OCI-LY7 (cell line): ENCODE results near the gene ITPRIP. TPM values are rescaled to one million over a fixed set of nuclear protein-coding genes. Genes with fewer than 3 reads are reported as not detected.

ENCODE experiments used
- BruUV-seq: library from RNA; stranded (reverse); fragments of 400-500 nt; replicated peaks from 2 replicates; lab custom pipeline; 2021; lab: Mats Ljungman, UMichigan
- CTCF ChIA-PET: fragments of 300-600 bp; sonication (Branson Sonifier 250); formaldehyde crosslinking; loops from one replicate; lab custom pipeline; 2022; ENCODE audit warnings: antibody characterized with exemption; ENCODE audit not compliant: unreplicated experiment; lab: Charles Lee
- POLR2A ChIA-PET: fragments of 300-600 bp; sonication (Branson Sonifier 250); formaldehyde crosslinking; loops from one replicate; lab custom pipeline; 2022; ENCODE audit warnings: antibody characterized with exemption; lab: Charles Lee
- DNase-seq: peaks from one replicate; pipeline ENCODE4 v3.0.0-alpha.2; 2015; ENCODE audit warnings: low spot score
- H2AFZ ChIP-seq: fragments of 200-600 bp; sonication (generic), shearing (Covaris generic); 2 replicates; pipeline ENCODE4 v1.6.1; 2014; ENCODE audit warnings: mild to moderate bottlenecking, antibody characterized with exemption, low read length, moderate library complexity
- H3K27ac ChIP-seq: fragments of 200-600 bp; sonication (generic); 2 replicates; pipeline ENCODE4 v1.5.1; 2014; ENCODE audit warnings: mixed run types, low read depth, mild to moderate bottlenecking, moderate library complexity, low read length, inconsistent platforms; ENCODE audit not compliant: poor library complexity, severe bottlenecking
- H3K36me3 ChIP-seq: fragments of 200-600 bp; sonication (generic); 2 replicates; pipeline ENCODE4 v1.6.1; 2014; ENCODE audit warnings: mild to moderate bottlenecking, antibody characterized with exemption, low read length, moderate library complexity, mixed read lengths; ENCODE audit not compliant: insufficient read depth
- H3K4me1 ChIP-seq: fragments of 200-600 bp; sonication (generic); 2 replicates; pipeline ENCODE4 v1.5.1; 2014; ENCODE audit warnings: mild to moderate bottlenecking, low read length; ENCODE audit not compliant: insufficient read depth, poor library complexity, severe bottlenecking
- H3K4me2 ChIP-seq: fragments of 200-600 bp; sonication (generic); 2 replicates; pipeline ENCODE4 v1.6.1; 2014; ENCODE audit warnings: mild to moderate bottlenecking, low read length
- H3K4me3 ChIP-seq: fragments of 200-600 bp; sonication (generic); 2 replicates; pipeline ENCODE4 v1.5.1; 2014; ENCODE audit warnings: mild to moderate bottlenecking, low read depth, low read length; ENCODE audit not compliant: poor library complexity, severe bottlenecking
- H3K79me2 ChIP-seq: fragments of 200-600 bp; sonication (generic); 2 replicates; pipeline ENCODE4 v1.6.1; 2016; ENCODE audit warnings: low read depth, mild to moderate bottlenecking, low read length, moderate library complexity, mixed read lengths; ENCODE audit not compliant: insufficient read depth
- H3K9me2 ChIP-seq: fragments of 200-600 bp; sonication (generic); 2 replicates; pipeline ENCODE4 v1.6.1; 2016; ENCODE audit warnings: mild to moderate bottlenecking, low read length, mixed read lengths; ENCODE audit not compliant: insufficient read depth
- H3K9me3 ChIP-seq: fragments of 200-600 bp; sonication (generic); 2 replicates; pipeline ENCODE4 v1.6.1; 2014; ENCODE audit warnings: mild to moderate bottlenecking, mixed run types, low read length, mixed read lengths
- H4K20me1 ChIP-seq: fragments of 200-600 bp; sonication (generic); 2 replicates; pipeline ENCODE4 v1.6.1; 2014; ENCODE audit warnings: mild to moderate bottlenecking, antibody characterized with exemption, low read length, moderate library complexity, mixed read lengths; ENCODE audit not compliant: insufficient read depth
- EZH2phosphoT487 ChIP-seq: fragments of 200-600 bp; sonication (generic); IDR thresholded peaks from 2 replicates; pipeline ENCODE4 v1.6.1; 2018; ENCODE audit warnings: low read depth, borderline replicate concordance, mild to moderate bottlenecking, mixed run types, antibody characterized with exemption, low read length, moderate library complexity, mixed read lengths
- intact Hi-C: fragments of 100-400 bp; cut with micrococcal nuclease; formaldehyde crosslinking; loops from one replicate; pipeline ENCODE4 v1.10.0; 2022; ENCODE audit not compliant: unreplicated experiment
- total RNA-seq, 2 experiments: library from RNA; depleted of rRNA in 1 of 2; stranded (reverse); fragments of >200 nt in 1 of 2; shearing (Covaris generic) in 1 of 2; gene quantifications; 2 replicates each; pipeline ENCODE4 v1.2.3, GENCODE V29; 2014 to 2022
- TF ChIP-seq, protein P1 (sequence below): fragments of 200-600 bp; sonication (generic); conservative IDR thresholded peaks from 2 replicates; pipeline ENCODE4 v1.5.1; 2014; ENCODE audit warnings: mild to moderate bottlenecking, antibody characterized with exemption, low read length, moderate library complexity, mixed read lengths

The ITPRIP gene
- total RNA-seq, 2 experiments from 2014 or later: 6.0 to 18.0 TPM

GRCh38 chr10:104286939-104287338, 51.3 kb downstream of the ITPRIP start:
- H3K36me3 ChIP-seq: no peaks in the 10 kb centered on the region
- POLR2A ChIA-PET: interaction anchor here (0.8 to 1.4 kb wide), 3 partner anchors 9 to 17 kb away, joined by 3 to 6 read pairs (median 4); no protein-coding TSS in a partner anchor
- H3K4me1 ChIP-seq: no peaks in the 10 kb centered on the region
- H4K20me1 ChIP-seq: no peaks in the 10 kb centered on the region
- no peak overlapping the region for H2AFZ ChIP-seq
- no peaks in the 10 kb centered on the region for H3K79me2 ChIP-seq
- no peaks in the 10 kb centered on the region for H3K9me3 ChIP-seq
- 0 out of 2 replicates have a peak overlapping the region, but pooled peaks have one; percentile 7 for H3K4me2 ChIP-seq
- no peak overlapping the region for H3K4me3 ChIP-seq
- BruUV-seq: no TSS peak
- H3K9me2 ChIP-seq: no peaks in the 10 kb centered on the region
- intact Hi-C loops: no loop called here
- TF ChIP-seq EZH2phosphoT487: no peak
- TF ChIP-seq, protein P1, sequence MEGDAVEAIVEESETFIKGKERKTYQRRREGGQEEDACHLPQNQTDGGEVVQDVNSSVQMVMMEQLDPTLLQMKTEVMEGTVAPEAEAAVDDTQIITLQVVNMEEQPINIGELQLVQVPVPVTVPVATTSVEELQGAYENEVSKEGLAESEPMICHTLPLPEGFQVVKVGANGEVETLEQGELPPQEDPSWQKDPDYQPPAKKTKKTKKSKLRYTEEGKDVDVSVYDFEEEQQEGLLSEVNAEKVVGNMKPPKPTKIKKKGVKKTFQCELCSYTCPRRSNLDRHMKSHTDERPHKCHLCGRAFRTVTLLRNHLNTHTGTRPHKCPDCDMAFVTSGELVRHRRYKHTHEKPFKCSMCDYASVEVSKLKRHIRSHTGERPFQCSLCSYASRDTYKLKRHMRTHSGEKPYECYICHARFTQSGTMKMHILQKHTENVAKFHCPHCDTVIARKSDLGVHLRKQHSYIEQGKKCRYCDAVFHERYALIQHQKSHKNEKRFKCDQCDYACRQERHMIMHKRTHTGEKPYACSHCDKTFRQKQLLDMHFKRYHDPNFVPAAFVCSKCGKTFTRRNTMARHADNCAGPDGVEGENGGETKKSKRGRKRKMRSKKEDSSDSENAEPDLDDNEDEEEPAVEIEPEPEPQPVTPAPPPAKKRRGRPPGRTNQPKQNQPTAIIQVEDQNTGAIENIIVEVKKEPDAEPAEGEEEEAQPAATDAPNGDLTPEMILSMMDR: no peak
- H3K27ac ChIP-seq: no peak overlapping the region
- DNase-seq: no peak
- CTCF ChIA-PET: no interaction called here

DNA sequence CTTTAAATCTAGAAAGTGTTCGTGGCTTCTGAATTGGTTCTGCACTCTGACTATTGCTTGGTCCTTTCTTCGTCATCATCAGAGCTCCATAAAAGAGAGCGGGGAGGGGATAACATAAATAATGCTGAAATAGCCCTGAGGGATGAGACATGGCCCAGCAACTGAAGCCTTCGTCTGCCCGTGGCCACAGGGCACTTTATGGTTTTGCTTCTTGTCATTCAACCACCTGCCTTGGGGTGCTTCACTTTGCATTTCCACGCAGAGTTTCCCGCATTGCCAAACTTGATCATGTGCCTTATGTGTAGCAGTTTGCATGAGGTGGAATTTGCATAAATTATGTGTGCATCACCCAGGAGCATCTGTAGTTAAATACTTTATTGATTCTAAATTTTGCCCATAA, 53.4 kb downstream of the ITPRIP start:
- H3K79me2 ChIP-seq: no peaks in the 10 kb centered on the region
- CTCF ChIA-PET: no interaction called here
- no peaks in the 10 kb centered on the region for H3K9me2 ChIP-seq
- no peak overlapping the region for H3K4me2 ChIP-seq
- intact Hi-C loops: no loop called here
- H3K27ac ChIP-seq: no peak overlapping the region
- H4K20me1 ChIP-seq: no peaks in the 10 kb centered on the region
- DNase-seq: no peak
- no peak overlapping the region for H3K4me3 ChIP-seq
- no peaks in the 10 kb centered on the region for H3K36me3 ChIP-seq
- no peak overlapping the region for H2AFZ ChIP-seq
- BruUV-seq: no TSS peak
- H3K9me3 ChIP-seq: no peaks in the 10 kb centered on the region
- POLR2A ChIA-PET: interaction anchor here (0.7 kb wide), 1 partner anchor 25 kb away, joined by 4 read pairs; no protein-coding TSS in a partner anchor
- TF ChIP-seq, protein P1: no peak
- TF ChIP-seq EZH2phosphoT487: no peak
- H3K4me1 ChIP-seq: no peaks in the 10 kb centered on the region

GRCh38 chr10:104281694-104282093, 56.6 kb downstream of the ITPRIP start:
- no peak overlapping the region for H3K4me3 ChIP-seq
- no peak overlapping the region for H2AFZ ChIP-seq
- H3K4me2 ChIP-seq: no peak overlapping the region
- no peak overlapping the region for H3K27ac ChIP-seq
- no peaks in the 10 kb centered on the region for H3K9me2 ChIP-seq
- H4K20me1 ChIP-seq: no peaks in the 10 kb centered on the region
- H3K4me1 ChIP-seq: no peaks in the 10 kb centered on the region
- H3K9me3 ChIP-seq: no peaks in the 10 kb centered on the region
- intact Hi-C loops: no loop called here
- POLR2A ChIA-PET: no interaction called here
- H3K36me3 ChIP-seq: no peaks in the 10 kb centered on the region
- CTCF ChIA-PET: no interaction called here
- H3K79me2 ChIP-seq: no peaks in the 10 kb centered on the region
- TF ChIP-seq EZH2phosphoT487: no peak
- TF ChIP-seq, protein P1: no peak
- DNase-seq: no peak
- BruUV-seq: no TSS peak
